Uterus (tissue), 2 donors: ENCODE data around the gene ZFYVE21.

Source experiments
- POLR2A ChIP-seq, 2 donors: fragments of 450-650 bp; IDR thresholded peaks; one replicate each; pipeline ENCODE4 v1.6.1; 2016; ENCODE audit warnings: antibody characterized with exemption in 2 of 2, mild to moderate bottlenecking in 1 of 2, moderate library complexity in 1 of 2
- TF ChIP-seq, protein P1 (sequence below), 4 experiments: fragments of 200-600 bp in 2 of 4; fragments of 450-650 bp in 2 of 4; sonication (generic) in 2 of 4; IDR thresholded peaks; one replicate each; pipeline ENCODE4 v1.5.1; 2016 to 2019; ENCODE audit warnings: antibody characterized with exemption in 4 of 4, mild to moderate bottlenecking in 2 of 4, moderate library complexity in 1 of 4

DNA sequence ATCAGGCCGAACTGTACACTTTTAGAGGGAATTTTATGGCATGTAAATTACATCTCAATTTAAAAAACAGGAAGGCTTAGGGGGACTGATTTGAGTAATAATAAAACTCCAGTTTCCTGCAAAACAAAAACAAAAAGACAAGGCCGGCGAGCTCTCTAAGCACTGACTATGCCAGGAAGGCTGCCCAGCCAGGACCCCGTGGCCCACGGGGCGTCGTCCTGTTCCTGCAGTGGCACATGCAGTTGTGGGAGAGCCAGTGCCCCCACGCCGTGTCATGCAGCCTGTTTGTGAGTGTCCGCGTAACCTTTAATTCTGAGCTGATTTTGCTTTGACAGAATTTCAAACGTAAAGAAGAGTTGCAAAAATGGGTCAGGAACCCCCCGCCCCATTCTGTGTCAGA, 10.9 kb upstream of the ZFYVE21 start:
- no peak for TF ChIP-seq POLR2A (IDR thresholded peaks at IDR 0.05)
- TF ChIP-seq, protein P1, sequence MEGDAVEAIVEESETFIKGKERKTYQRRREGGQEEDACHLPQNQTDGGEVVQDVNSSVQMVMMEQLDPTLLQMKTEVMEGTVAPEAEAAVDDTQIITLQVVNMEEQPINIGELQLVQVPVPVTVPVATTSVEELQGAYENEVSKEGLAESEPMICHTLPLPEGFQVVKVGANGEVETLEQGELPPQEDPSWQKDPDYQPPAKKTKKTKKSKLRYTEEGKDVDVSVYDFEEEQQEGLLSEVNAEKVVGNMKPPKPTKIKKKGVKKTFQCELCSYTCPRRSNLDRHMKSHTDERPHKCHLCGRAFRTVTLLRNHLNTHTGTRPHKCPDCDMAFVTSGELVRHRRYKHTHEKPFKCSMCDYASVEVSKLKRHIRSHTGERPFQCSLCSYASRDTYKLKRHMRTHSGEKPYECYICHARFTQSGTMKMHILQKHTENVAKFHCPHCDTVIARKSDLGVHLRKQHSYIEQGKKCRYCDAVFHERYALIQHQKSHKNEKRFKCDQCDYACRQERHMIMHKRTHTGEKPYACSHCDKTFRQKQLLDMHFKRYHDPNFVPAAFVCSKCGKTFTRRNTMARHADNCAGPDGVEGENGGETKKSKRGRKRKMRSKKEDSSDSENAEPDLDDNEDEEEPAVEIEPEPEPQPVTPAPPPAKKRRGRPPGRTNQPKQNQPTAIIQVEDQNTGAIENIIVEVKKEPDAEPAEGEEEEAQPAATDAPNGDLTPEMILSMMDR (IDR thresholded peaks at IDR 0.05), result no peak
